ENCODE data around the gene GRIA4.
A peak's percentile ranks its signal among the peaks of the same experiment; 100 is the strongest.

The GRIA4 gene

DNA sequence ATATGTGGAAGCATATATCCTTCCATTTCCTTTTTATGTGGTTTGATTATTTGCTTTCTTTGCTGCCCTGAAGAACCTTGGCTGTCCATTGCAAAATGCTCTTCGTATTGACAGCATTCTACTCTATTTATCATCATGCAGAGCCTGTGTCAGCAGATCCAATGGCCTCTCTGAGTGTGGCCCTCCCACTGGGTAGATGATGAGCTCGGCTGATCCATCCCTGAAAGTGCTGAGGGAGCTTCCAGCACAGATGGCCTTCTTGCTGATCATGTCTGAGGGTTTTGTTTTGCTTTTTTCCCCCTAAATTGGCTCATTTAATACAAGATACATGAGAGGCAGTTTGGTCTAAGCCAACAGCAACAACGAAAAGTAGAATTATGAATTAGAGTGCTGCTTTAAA, 181.0 kb downstream of the GRIA4 start:
- no peak for DNase-seq

GRCh38 chr11:105793092-105793491, 183.2 kb downstream of the GRIA4 start:
- no peak for DNase-seq

DNA sequence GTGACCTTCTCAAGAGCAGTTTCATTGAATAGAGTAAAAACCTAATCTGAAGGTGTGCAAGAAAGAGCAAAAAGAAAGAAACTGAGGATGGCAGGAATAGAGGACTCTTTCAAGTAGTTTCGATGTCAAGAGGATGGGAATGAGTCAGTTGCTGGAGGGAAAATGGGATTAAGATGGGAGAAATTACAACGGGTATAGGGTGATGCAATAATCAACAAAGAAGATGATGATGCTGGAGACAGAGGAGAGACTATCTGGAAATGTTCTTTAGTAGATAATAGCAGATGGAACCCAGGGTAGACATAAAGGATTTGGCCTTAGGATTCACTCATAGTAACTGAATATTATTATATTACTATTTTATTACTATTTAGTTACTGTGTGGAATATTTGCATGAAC, 189.4 kb downstream of the GRIA4 start:
- no peak for DNase-seq

GRCh38 chr11:105799728-105800462, 190.0 kb downstream of the GRIA4 start:
- no peak for DNase-seq

DNA sequence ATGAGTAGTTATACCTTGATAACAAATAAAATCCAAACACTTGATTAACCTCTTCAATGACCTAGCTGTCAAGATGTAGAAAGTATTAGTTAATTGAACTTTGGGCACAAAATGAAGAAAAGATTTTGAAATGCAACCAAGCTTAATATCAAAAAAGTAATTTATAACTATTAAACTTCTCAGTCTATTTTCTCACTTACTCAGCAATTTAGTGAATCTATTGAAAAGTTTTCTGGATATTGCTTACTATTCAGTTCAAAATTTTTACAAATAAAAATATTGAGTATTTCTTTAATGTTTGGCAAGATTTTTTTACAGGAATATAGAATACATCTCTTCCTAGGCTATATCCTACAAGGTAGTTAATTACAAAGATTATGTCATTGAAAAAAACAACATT, 192.5 kb downstream of the GRIA4 start:
- no peak for DNase-seq

DNA sequence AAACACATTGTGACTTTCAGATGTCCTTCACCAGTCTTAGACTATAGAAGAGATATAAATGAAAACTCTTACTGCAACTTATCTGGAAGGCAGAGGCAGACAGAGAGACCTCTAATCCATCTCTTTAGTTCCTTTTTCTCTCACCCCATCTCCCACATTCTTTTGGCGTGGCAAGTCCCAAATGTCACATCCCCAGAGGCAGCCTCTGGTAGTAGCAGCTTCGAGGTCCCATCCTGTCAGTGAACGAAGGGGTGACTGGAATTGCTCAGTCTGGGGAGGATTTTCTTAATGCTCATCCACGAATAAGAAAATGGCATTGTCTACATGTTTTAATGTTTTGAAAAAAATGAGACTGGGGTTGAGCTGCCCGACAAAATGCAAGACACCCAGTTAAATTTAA, 201.4 kb downstream of the GRIA4 start:
- no peak for DNase-seq

- DNase-seq: no peak
Observed at GRCh38 chr11:105821372-105821771, 211.5 kb downstream of the GRIA4 start.

DNA sequence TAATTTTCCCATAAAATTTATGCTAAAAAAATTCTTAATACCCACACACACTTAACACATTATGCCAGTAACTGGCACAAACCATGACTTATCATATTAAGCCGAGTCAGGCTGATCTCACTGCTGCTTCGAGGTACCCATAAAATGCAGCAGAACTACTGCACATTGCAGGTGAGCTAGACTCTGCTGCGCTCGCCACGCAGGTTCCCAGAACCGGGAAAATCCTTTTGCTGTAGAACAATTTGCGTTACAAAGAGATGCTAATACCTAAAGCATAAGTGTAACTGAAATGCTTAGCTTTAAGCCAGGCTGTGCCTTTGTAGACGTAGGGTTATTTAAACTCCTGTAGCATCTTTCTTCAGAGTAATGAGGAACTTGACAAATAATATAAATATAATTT, 211.9 kb downstream of the GRIA4 start:
- no peak for DNase-seq

DNA sequence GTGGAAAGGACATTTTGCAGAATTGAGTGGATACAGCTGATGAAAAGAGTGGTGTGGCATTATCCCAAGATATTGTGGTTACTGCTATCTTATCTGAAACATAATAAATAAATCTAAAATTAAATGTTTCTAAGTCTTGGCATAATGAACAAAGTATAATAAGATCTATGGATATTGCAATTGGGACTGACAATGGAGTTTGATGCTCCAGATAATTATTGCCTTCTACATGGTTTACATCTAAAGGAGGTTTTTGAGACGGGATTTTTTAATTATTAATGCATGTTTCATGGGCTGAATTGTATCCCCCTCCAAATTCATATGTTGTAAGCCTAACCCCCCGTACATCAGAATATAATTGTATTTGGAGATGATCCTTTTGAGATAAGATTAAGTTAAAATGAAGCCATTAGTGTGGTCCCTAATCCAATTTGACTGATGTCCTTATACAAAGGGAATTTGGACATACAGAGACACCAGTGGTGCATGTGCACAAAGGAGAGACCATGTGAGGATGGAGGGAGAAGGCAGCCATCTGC, 213.7 kb downstream of the GRIA4 start:
- no peak for DNase-seq

GRCh38 chr11:105824457-105825013, 214.7 kb downstream of the GRIA4 start:
- no peak for DNase-seq

- DNase-seq: no peak
Observed at GRCh38 chr11:105825141-105825540, 215.3 kb downstream of the GRIA4 start.

DNA sequence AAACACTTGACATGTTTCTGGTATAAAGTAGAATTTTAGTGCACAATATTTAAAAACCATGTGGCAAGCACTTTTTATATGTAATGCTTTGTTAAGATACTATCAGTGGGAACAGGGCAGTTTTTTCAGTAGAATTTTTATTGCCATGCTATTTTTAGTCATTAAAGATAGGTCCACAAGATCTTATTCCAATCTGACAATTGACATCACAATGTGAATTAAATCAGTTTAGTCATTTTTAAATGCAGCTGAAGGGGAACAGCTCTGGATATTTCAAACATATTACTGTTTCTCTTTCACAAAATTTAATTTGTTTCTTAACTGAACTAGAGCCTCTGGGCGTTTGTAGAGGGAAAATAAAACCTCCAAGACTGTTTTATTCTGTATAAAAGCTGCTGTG, 218.0 kb downstream of the GRIA4 start:
- DNase-seq: no peak

DNA sequence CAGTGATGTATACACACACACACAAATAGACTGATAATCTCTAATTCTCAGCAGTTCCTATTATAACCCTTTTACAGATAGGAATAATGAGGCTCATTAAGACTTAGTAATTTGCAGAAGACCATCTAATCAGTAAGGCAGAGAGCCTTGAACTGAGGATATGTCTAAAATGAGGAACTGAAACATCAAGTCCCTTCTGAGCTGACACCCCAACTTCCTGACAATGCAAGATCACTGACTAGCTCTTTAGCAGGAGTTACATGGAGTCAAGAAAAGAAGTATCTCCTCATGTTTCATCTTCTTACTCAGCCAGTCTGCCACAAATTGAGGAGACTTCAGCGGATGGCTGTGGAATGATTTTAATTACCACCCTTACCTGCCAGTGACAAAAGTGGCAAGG, 219.2 kb downstream of the GRIA4 start:
- DNase-seq: peak in 1 of 2 donors; percentile 6

DNA sequence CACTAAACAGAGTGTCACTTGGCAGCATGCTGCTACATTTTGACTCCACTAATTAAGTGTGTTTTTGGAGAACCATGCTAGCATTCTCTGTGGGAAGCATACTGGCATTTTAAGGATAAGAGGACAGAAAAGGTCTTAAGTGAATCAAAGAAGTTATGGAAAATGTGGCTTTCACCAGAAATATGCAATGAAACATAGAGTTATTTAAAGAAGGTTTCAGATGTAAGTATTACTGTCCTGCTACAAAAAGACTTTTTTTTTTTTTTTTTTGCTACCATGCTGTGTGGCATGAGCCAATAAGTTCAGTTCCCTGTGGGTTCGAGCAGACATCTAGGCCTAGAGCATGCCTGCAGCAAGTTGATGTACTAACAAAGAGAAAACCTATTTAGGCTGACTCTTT, 224.6 kb downstream of the GRIA4 start:
- no peak for DNase-seq

DNA sequence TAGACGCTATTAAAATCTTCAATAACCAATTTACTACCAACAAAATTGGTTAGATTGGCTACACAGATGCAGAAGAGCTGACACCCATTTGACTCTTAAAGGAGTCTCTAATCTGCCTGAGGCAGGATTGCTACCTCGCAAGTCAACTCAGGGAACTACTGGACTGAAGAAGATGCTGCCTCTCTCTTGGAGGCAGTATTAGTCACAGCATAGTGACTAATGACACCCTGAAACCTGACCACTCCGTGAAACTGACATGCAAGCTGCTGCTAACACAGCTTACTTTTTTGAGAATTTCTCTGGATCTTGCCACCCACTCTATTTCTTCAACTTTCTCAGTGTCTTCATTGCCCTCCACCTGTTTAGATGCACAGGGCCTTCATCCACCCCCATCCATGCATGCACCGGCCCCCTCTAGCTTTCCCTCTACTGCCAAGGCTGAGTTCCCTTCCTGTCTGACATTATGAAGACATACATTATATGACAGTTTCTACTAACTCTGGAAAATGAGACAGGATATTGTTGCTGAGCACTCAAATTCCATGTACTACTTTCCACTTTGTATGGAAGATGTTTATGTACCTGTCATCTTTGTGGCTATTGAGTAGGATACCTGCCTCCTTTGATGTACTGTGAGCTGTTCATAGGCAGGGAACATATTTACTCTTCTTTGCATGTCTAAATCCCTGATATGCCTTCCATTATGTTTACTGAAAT, 229.0 kb downstream of the GRIA4 start:
- DNase-seq: no peak

DNA sequence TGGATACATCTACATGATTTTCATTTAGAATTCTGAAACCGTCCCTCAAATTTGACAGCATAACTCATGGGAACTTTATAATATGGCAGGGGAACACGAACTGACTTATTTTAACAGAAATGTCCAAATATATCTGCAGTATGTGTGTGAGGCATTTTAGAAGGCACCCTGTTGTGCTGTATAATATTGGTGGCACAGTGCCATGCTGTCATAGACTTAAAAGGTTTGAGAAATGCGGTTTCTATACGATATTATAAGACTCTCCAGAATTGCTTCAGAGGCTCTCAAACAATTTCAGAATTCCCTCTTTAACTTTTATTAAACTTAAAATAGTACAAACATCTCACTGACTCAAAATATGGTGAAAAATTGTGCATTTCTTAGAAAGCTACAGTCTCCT, 230.5 kb downstream of the GRIA4 start:
- no peak for DNase-seq

GRCh38 chr11:105852403-105852802, 242.5 kb downstream of the GRIA4 start:
- no peak for DNase-seq

GRCh38 chr11:105854269-105854668, 244.4 kb downstream of the GRIA4 start:
- DNase-seq: no peak

- no peak for DNase-seq
Observed at GRCh38 chr11:105856954-105857353, 247.1 kb downstream of the GRIA4 start.

- no peak for DNase-seq
Observed at GRCh38 chr11:105857728-105858127, 247.9 kb downstream of the GRIA4 start.

DNA sequence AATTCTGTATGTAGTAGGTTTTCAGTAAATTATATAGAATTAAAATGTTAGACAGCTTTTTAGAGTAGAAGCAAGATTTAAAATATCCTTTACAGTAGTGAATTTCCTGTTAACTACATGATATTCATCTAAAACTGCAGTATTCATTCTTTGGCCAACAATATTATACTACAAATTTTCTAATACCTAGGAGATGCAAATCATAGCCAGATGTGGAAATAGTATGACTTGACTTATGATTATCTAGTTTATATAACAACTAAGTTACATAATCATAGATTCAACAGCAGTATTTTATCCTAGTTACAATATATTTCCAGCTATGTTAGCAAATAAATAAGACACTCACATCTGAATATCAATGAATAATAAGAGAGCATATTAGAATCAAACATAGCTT, 249.0 kb downstream of the GRIA4 start:
- DNase-seq: no peak

GRCh38 chr11:105860105-105860504, 250.2 kb downstream of the GRIA4 start:
- DNase-seq: no peak

DNA sequence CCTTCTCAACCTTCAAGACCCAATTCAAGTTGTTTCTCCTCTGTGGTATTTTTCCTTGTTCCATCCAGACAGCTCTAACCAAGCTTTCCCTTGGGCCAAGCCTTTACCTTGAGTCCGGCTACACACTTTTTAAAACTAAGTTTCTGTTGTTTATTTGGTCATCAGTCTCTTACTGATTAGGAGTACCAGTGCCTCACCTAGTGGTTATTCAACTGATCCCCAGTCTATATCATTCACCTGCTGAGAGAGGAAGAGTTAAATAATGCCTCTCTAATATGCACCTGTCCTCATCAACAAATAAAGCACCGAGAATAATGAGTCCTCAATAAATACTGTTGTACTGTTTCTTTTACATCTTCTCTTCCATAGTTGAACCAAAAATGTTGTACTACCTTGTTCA, 251.4 kb downstream of the GRIA4 start:
- no peak for DNase-seq
